Uterus (tissue), 2 donors: ENCODE measurements around the gene FBXL5.

Experiments
- CTCF ChIP-seq, 4 experiments: fragments of 200-600 bp in 2 of 4; fragments of 450-650 bp in 2 of 4; sonication (generic) in 2 of 4; IDR thresholded peaks; one replicate each; pipeline ENCODE4 v1.5.1; 2016 to 2019; ENCODE audit warnings: antibody characterized with exemption in 4 of 4, mild to moderate bottlenecking in 2 of 4, moderate library complexity in 1 of 4
- POLR2A ChIP-seq, 2 donors: fragments of 450-650 bp; IDR thresholded peaks; one replicate each; pipeline ENCODE4 v1.6.1; 2016; ENCODE audit warnings: antibody characterized with exemption in 2 of 2, mild to moderate bottlenecking in 1 of 2, moderate library complexity in 1 of 2

GRCh38 chr4:15681372-15682241, 26.4 kb upstream of the FBXL5 start, which contains the start of gene FAM200B:
- TF ChIP-seq CTCF (IDR thresholded peaks at IDR 0.05) (peak in 3 of 4 experiments; percentile 15 to 53 (median 38)), POLR2A (IDR thresholded peaks at IDR 0.05) (peak; percentile 73 to 80)
